Fibroblast of mammary gland (primary cell): ENCODE results near the gene ZNF334.

Source experiments
- DNase-seq: peaks from one replicate; pipeline ENCODE4 v3.0.0-alpha.2; 2010; ENCODE audit warnings: low read depth
- H3K4me3 ChIP-seq: 2 replicates; pipeline ENCODE4 v1.5.1; 2011; ENCODE audit warnings: low read depth, mild to moderate bottlenecking, low read length, moderate library complexity; ENCODE audit not compliant: control insufficient read depth
- TF ChIP-seq, protein P1 (sequence below): conservative IDR thresholded peaks from 2 replicates; pipeline ENCODE4 v1.5.1; 2011; ENCODE audit warnings: low read depth, low read length, inconsistent platforms; ENCODE audit not compliant: control insufficient read depth, insufficient read depth

The ZNF334 gene

DNA sequence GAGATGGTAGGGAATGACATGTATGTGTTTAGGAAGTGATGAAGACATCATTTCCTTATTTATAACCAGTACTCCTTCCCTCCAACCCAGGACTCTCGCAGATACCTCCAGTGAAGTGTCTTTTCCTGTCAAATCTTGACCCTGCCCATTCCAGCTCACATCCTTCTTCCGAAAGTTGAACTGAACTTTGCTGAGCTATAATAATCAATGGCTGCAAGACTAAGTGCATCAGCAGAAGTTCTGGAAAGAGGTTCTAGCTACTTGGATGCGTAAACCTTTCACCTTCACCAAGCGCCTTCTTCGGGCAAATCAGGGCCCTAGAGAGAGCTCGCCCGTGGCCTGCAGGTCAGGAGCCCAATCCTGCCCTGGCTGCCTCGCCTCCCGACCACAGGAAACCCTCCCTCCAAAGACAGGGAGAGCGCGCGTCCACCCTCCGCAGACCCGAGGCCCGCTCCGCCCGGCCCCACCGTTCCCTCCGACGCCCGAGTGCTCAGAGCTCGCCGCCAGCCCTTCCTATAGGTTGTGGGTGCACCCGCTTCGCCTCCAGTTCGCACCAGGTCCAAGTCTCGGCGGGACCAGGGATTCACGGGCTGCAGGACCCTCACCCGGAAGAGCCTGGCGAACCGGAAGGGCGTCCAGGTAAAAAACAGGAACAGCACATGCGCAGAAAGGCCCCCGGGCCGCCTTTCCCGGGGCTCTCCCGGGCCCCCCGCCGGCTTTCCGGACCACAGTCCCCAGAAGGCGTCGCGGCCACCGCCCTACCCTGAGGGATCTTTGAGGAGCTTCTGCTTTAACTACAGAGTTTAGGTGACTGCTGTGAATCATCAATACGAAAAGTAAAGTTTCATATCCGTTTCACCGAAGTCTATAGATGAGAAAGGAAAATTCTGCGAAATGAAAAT is at the start of gene ZNF334:
Gene ZNF334, minus strand, starts transcription at position 617 of the 902 bp plus-strand sequence. CDS start 1,457 bp downstream, outside the sequence.
- TF ChIP-seq, protein P1, sequence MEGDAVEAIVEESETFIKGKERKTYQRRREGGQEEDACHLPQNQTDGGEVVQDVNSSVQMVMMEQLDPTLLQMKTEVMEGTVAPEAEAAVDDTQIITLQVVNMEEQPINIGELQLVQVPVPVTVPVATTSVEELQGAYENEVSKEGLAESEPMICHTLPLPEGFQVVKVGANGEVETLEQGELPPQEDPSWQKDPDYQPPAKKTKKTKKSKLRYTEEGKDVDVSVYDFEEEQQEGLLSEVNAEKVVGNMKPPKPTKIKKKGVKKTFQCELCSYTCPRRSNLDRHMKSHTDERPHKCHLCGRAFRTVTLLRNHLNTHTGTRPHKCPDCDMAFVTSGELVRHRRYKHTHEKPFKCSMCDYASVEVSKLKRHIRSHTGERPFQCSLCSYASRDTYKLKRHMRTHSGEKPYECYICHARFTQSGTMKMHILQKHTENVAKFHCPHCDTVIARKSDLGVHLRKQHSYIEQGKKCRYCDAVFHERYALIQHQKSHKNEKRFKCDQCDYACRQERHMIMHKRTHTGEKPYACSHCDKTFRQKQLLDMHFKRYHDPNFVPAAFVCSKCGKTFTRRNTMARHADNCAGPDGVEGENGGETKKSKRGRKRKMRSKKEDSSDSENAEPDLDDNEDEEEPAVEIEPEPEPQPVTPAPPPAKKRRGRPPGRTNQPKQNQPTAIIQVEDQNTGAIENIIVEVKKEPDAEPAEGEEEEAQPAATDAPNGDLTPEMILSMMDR: no peak
- H3K4me3 ChIP-seq: peak within 1 kb of the TSS; percentile 76

DNA sequence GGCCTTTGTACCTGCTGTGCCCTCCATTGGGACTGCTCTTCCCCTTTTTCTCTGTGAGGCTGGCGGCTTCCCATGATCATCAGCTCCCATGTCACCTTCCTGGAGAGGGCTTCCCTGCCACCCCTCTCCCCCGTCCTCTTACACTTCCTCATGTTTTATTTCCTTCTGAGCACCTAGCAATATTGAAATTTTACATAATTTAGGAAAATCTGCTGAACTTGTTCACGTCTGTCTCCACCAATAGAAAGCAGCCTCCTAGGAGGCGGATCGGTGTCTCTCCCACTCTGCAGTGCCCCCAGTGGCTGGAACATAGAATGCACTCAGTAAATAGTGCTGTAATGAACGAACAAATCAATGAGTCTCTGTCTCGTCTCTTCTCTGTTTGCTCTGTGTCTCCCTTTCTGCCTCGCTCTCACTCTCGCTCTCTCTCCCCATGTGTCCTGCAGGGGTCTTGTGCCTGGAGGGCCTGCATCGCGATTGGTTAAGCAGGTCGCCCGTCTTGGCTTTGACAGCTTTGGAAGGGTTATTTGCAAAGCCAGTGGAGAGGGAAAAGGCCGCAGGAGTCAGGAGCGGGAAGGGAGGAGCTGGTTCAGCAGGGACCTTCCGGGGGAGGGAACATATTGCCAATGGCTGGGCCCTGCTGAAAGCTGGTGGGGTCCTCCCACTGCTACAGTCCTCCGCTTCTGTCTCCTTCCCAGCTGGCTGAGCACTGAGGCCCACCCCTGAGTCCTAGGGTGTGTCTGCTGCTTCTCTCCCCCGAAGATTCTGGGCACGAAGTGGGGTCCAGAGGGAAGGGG is 49.2 kb upstream of the ZNF334 start:
- DNase-seq: peak; percentile 65
- TF ChIP-seq, protein P1: peak; percentile 91
- peak overlapping the region; percentile 41 for H3K4me3 ChIP-seq

More for the DNA sequence above, at the start of gene ZNF334:
- DNase-seq: peak; percentile 34

DNA sequence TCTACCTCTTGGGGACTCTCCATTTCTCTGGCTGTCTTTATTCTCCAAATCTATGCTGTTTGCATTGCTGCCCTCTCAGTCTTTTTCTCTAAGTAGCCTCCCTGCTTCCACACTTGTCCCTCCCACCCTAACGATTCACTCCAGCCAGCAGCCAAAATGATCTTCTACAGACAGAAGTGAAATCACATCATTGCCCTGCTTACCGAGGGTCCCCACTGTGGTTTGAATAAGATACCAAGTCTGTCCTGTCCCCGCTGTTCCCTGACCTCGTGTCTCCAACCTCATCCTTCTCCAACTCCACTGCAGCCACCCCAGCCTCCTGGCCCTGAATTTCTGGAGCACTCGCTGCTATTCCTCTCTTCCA is 48.6 kb upstream of the ZNF334 start:
- no peak for DNase-seq
- H3K4me3 ChIP-seq: peak overlapping the region; percentile 41
- TF ChIP-seq, protein P1: no peak

DNA sequence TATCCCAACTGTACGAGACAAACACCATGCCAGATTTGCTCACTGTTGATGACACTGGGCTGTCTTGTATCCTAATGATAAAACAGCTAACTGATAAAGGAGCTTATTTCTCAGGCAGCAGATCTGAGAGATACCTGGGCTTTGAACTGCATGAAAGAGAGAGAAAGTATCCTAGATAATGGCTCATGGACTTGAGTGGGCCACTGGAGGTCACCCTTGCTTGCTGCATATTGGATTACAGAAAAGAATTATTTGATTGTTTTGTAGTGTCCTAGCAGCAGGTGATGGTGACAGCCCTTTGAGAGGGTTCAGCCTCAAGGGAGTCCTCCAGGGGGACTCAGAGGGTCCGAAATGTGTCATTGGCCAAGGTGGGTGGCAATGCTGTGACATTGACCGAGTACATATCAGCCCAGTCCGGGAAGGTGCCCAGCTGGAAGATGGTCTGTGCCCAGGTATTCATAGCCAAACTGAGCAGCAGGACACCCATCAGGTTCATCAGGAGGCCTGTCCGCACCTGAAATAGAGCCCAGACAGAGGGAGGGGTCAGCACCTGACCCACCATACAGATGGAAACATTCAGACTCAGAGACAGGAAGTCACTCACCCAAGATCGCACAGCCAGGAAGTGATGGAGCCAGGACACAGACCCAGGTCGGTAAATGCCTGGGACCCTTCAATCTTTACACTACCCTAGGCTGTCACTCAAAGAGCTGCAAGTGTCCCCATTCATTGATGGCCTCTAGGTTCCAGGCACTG is 46.5 kb upstream of the ZNF334 start:
- TF ChIP-seq, protein P1: no peak
- no peak overlapping the region for H3K4me3 ChIP-seq
- no peak for DNase-seq

DNA sequence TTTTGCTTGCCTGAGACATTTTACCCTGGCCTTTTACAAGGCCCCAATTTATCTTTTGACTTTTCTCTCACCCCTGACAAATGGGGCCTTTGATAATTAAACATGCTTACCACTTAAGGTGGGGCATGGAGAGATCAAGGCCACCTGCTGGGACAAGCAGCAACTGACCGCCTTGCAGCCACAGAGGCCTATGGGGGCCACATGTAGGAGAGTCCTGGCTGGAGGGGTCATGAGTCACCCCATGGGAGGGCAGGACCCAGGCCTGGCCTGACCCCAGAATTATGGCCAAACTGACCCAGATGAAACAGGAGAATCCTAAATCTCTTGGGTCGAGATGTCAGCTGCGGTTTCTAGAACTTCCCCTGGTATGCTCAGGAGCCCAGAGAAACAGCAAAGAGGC is 45.6 kb upstream of the ZNF334 start:
- no peak for DNase-seq
- TF ChIP-seq, protein P1: no peak
- H3K4me3 ChIP-seq: no peak overlapping the region

DNA sequence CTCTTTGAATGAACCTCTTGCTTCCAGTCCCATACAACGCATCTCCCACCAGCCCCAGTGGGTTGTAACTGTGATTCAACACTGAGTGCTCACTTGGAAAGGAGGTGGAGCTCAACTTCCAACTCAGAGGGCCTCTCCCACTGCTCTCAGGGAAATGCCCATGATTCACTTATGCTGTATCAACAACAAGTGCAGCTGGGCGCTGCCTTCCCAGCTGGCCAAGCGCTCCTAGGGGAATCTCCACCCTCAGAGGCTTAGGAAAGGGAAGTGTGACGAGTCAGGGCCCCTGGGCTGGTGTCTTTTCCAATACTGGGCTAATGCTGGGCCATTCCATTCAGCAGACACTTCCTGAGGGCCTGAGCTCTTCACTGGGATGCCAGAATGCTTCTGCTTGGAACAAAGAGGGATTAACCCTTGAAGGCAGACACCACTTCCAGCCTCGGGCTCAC is 45.2 kb upstream of the ZNF334 start:
- TF ChIP-seq, protein P1: no peak
- DNase-seq: peak; percentile 96
- H3K4me3 ChIP-seq: no peak overlapping the region
